Stimulated activated naive CD8-positive, alpha-beta T cell treated with anti-CD3 and anti-CD28 coated beads, Interleukin-15, amount 100 ng/mL, for 72 hours (primary cell): ENCODE data around the gene CECR2.
A peak's percentile ranks its signal among the peaks of the same experiment; 100 is the strongest.

Source experiments
- ATAC-seq: fragments of 150-1000 bp; cut with Tn5 transposase; 2 replicates; pipeline ENCODE4 v1.10.0; 2021; ENCODE audit warnings: mild to moderate bottlenecking, moderate library complexity
- DNase-seq, 2 donors: peaks; one replicate each; pipeline ENCODE4 v3.0.0; 2021 to 2022
- H3K27ac Mint-ChIP-seq, 2 donors: one replicate each; pipeline ENCODE4 v1.8.0; 2022; ENCODE audit warnings: mild to moderate bottlenecking in 2 of 2, mixed read lengths in 2 of 2, moderate library complexity in 2 of 2
- H3K27me3 Mint-ChIP-seq: one replicate; pipeline ENCODE4 v1.8.0; 2022; ENCODE audit warnings: mixed read lengths
- H3K4me1 Mint-ChIP-seq: one replicate; pipeline ENCODE4 v1.8.0; 2022; ENCODE audit warnings: mild to moderate bottlenecking, mixed read lengths
- H3K4me3 Mint-ChIP-seq, 2 donors: one replicate each; pipeline ENCODE4 v1.8.0; 2022; ENCODE audit warnings: mild to moderate bottlenecking in 2 of 2, mixed read lengths in 2 of 2, moderate library complexity in 1 of 2
- H3K9me3 Mint-ChIP-seq, 2 donors: one replicate each; pipeline ENCODE4 v1.8.0; 2022; ENCODE audit warnings: mixed read lengths in 2 of 2

The CECR2 gene

DNA sequence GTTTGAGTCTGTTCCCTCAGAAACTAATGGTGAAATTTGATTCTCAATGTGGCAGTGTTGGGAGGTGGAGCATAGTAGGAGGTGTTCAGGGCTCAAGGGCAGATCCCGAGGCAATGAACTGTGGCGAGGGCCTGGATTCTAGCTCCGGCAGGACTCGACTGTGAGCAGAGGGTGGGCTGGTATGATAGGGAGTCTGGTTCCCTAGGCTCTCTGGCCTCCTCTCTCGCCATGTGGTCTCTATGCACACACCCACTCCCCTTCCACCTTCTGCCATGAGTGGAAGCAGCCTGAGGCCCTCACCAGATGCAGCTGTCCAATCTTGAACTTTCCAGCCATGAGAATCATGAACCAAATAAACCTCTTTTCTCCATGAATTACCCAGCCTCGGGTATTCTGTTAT, 227.0 kb downstream of the CECR2 start:
- DNase-seq (no peak), ATAC-seq (no peak)
- no peak overlapping the region for H3K27ac Mint-ChIP-seq
- H3K4me3 Mint-ChIP-seq, result no peak overlapping the region
- no peaks in the 10 kb centered on the region for H3K4me1 Mint-ChIP-seq
- H3K9me3 Mint-ChIP-seq, result no peaks in the 10 kb centered on the region
- H3K27me3 Mint-ChIP-seq, result no peaks in the 10 kb centered on the region

DNA sequence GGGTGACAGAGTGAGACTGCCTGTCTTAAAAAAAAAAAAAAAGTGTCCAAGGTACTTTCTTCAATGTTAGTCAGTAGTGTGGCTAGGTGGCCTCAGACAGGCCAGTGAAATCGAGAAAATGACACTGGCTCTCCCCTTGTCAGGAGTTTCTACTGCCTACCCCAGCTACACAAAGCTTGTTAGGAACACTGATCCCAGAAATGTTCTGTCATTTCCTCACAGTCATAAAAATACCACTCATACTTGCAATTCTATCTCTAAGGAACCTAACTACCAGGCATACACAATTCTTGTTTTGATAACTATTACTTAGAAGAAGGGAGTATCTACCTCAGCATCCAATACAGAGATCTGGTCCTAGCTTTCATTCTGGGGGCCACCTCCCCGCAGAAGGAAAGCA, 228.0 kb downstream of the CECR2 start:
- H3K27ac Mint-ChIP-seq, result no peak overlapping the region
- no peaks in the 10 kb centered on the region for H3K4me1 Mint-ChIP-seq
- no peak overlapping the region for H3K4me3 Mint-ChIP-seq
- ATAC-seq (no peak), DNase-seq (no peak)
- H3K27me3 Mint-ChIP-seq, result no peaks in the 10 kb centered on the region
- no peaks in the 10 kb centered on the region for H3K9me3 Mint-ChIP-seq

DNA sequence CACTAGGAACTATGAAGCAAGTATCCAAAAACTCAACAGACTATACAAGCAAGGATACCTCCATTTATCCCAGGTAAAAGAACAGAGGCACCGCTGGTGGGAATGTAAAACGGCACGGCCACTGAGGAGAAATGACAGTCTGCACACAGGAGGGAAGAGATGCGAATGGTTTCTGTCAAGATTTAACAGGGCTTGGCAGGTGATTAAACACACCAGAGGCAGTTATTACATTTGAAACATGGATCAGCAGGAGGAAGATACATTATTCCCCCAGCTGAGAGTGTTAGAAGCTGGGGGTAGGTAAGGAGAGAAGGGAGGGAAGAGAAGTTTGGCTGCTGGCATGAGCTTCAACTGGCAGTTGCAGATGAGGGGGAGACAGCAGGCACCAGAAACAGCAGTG, 229.1 kb downstream of the CECR2 start:
- DNase-seq (no peak), ATAC-seq (no peak)
- Mint-ChIP-seq H3K4me3 (no peak overlapping the region), H3K27me3 (no peaks in the 10 kb centered on the region), H3K9me3 (no peaks in the 10 kb centered on the region), H3K4me1 (no peaks in the 10 kb centered on the region), H3K27ac (no peak overlapping the region)

DNA sequence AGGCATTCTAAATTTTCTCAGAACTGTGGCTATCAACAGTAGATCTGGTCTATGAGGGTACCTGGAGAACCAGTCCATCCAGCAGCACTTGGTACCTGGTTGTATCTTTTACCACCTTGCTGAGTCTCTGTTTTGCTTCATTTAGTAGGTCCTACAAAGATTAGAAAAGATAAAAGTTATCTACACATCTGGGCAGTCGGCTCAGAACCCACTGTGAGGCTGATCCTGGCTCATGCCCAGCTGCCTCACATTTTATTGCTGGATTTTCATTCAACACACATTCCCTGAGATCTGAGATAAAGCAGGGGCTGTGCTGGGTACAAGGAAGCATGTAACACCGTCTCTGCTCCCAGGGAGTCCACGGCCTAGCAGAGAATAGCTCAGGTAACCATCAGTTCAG, 231.8 kb downstream of the CECR2 start:
- Mint-ChIP-seq H3K4me3 (no peak overlapping the region), H3K27me3 (no peaks in the 10 kb centered on the region), H3K27ac (peak overlapping the region in 1 of 2 donors; percentile 71)

DNA sequence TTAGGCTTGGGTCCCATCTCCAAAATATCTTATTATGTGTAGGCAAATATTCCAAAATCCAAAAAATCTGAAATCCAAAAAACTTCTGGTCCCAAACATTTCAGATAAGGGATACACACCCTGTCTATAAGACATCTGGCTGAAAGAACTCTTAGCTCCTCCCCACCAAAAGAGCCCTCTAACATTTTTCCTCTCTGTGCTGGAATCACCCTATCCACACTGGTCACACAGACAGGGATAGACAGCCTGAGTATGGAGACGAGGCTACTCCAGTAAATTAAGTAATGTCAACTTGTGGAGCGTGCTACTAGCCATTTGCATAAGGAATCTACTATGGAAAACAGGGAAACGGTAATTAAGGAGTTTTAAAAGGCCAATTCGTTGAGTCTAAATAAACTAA, 234.4 kb downstream of the CECR2 start:
- Mint-ChIP-seq H3K27ac (no peak overlapping the region), H3K9me3 (no peaks in the 10 kb centered on the region), H3K4me1 (no peaks in the 10 kb centered on the region), H3K4me3 (no peak overlapping the region), H3K27me3 (no peaks in the 10 kb centered on the region)
- DNase-seq, result no peak
- no peak for ATAC-seq

More for the DNA sequence above, 231.8 kb downstream of the CECR2 start:
- H3K9me3 Mint-ChIP-seq, result no peaks in the 10 kb centered on the region
- H3K4me1 Mint-ChIP-seq, result no peaks in the 10 kb centered on the region
- DNase-seq (no peak), ATAC-seq (no peak)

DNA sequence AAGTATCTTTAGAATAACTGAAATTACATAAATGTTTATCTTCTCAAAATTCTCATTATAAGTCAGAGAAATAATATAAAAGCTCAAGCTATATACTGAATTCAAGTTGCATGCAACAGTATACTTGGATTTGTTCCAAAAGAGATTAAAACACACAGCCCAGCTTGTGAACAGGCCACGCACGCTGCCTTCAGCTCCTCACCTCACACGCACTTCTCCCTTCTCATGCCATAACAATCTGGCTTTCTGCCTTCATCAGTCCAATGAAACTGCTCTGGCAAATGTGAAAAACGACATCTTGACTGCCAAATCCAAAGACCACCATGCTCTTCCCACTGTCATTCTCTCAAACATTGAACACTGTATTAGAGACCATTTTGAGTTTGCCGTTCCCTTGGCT, 237.2 kb downstream of the CECR2 start:
- ATAC-seq (no peak), DNase-seq (no peak)
- Mint-ChIP-seq H3K27me3 (no peaks in the 10 kb centered on the region), H3K27ac (no peak overlapping the region), H3K9me3 (no peaks in the 10 kb centered on the region), H3K4me3 (no peak overlapping the region), H3K4me1 (no peaks in the 10 kb centered on the region)
